K562 (cell line): ENCODE measurements around the gene OR51S1. TPM values are rescaled to one million over a fixed set of nuclear protein-coding genes. Genes with fewer than 3 reads are reported as not detected.
A peak's percentile ranks its signal among the peaks of the same experiment; 100 is the strongest.

Source experiments
- AFF1 ChIP-seq, 2 experiments: fragments of 450-650 bp; IDR thresholded peaks; 2 replicates each; pipeline ENCODE4 v1.6.1; 2018; ENCODE audit warnings: mild to moderate bottlenecking in 2 of 2, low read depth in 1 of 2; ENCODE audit not compliant: partially characterized antibody in 2 of 2
- CAMTA2 ChIP-seq: fragments of 250-450 bp; sonication (Bioruptor Pico); conservative IDR thresholded peaks from 2 replicates; pipeline ENCODE4 v1.5.1; 2022
- CCNT2 ChIP-seq: IDR thresholded peaks from 2 replicates; pipeline ENCODE4 v1.6.1; 2011; ENCODE audit warnings: borderline replicate concordance, low read depth, mild to moderate bottlenecking, moderate library complexity, mixed read lengths, low read length; ENCODE audit not compliant: insufficient read length; ENCODE audit errors: extremely low read depth
- CHD1 ChIP-seq: fragments of 200-600 bp; sonication (generic); IDR thresholded peaks from one replicate; pipeline ENCODE4 v1.6.1; 2012; ENCODE audit warnings: mild to moderate bottlenecking, moderate library complexity, low read length, inconsistent platforms
- CUX1 ChIP-seq: fragments of 200-800 bp; sonication (Bioruptor generic); IDR thresholded peaks from 2 replicates; pipeline ENCODE4 v1.6.1; 2016; ENCODE audit warnings: missing genetic modification characterization, missing compliant biosample characterization
- FOS ChIP-seq: IDR thresholded peaks from 3 replicates; pipeline ENCODE4 v1.6.1; 2011; ENCODE audit not compliant: insufficient read length; ENCODE audit errors: extremely low read depth
- FOXJ2 ChIP-seq: fragments of 200-800 bp; sonication (Bioruptor generic); IDR thresholded peaks from 2 replicates; pipeline ENCODE4 v1.6.1; 2016; ENCODE audit warnings: missing genetic modification characterization, missing compliant biosample characterization
- GATAD2A ChIP-seq: fragments of 450-650 bp; IDR thresholded peaks from 2 replicates; pipeline ENCODE4 v1.6.1; 2017
- HDAC3 ChIP-seq: fragments of 450-650 bp; IDR thresholded peaks from 2 replicates; pipeline ENCODE4 v1.6.1; 2018; ENCODE audit warnings: borderline replicate concordance, mild to moderate bottlenecking, moderate library complexity; ENCODE audit not compliant: partially characterized antibody
- MIER1 ChIP-seq: fragments of 450-650 bp; IDR thresholded peaks from 2 replicates; pipeline ENCODE4 v1.6.1; 2016; ENCODE audit warnings: antibody characterized with exemption, mild to moderate bottlenecking, low read depth
- NFYB ChIP-seq: IDR thresholded peaks from 2 replicates; pipeline ENCODE4 v1.6.1; 2011; ENCODE audit warnings: mild to moderate bottlenecking, moderate library complexity; ENCODE audit not compliant: insufficient read length; ENCODE audit errors: extremely low read depth
- POLR2B ChIP-seq: fragments of 450-650 bp; IDR thresholded peaks from 2 replicates; pipeline ENCODE4 v1.6.1; 2018; ENCODE audit warnings: low read depth; ENCODE audit not compliant: partially characterized antibody
- PREB ChIP-seq: sonication (generic); formaldehyde crosslinking; IDR thresholded peaks from 2 replicates; pipeline ENCODE4 v1.8.1; 2023; ENCODE audit warnings: mild to moderate bottlenecking, missing genetic modification reagents
- SETDB1 ChIP-seq: IDR thresholded peaks from one replicate; pipeline ENCODE4 v1.6.1; 2012; ENCODE audit warnings: low read length, control low read depth, inconsistent platforms
- SMAD1 ChIP-seq: fragments of 150-350 bp; IDR thresholded peaks from 2 replicates; pipeline ENCODE4 v1.6.1; 2014; ENCODE audit warnings: low read length, low read depth; ENCODE audit not compliant: partially characterized antibody
- SMAD2 ChIP-seq: fragments of 150-350 bp; IDR thresholded peaks from 2 replicates; pipeline ENCODE4 v1.6.1; 2014; ENCODE audit warnings: low read depth, mild to moderate bottlenecking, low read length
- THRAP3 ChIP-seq: fragments of 450-650 bp; IDR thresholded peaks from 2 replicates; pipeline ENCODE4 v1.6.1; 2016; ENCODE audit warnings: mild to moderate bottlenecking, inconsistent platforms, borderline replicate concordance
- TRIM24 ChIP-seq, 2 experiments: fragments of 450-650 bp; IDR thresholded peaks; 2 replicates each; pipeline ENCODE4 v1.6.1; 2016
- ZNF41 ChIP-seq: fragments of 250-450 bp; sonication (Bioruptor Pico); conservative IDR thresholded peaks from 2 replicates; pipeline ENCODE4 v1.4.0; 2020; ENCODE audit warnings: mild to moderate bottlenecking
- ZNF561 ChIP-seq: fragments of 450-650 bp; formaldehyde crosslinking; conservative IDR thresholded peaks from 2 replicates; pipeline ENCODE4 v1.4.0; 2020; ENCODE audit warnings: mild to moderate bottlenecking, moderate library complexity
- ZSCAN29 ChIP-seq: fragments of 450-650 bp; IDR thresholded peaks from 2 replicates; pipeline ENCODE4 v1.6.1; 2017
- polyA plus RNA-seq, 8 experiments: library from polyadenylated mRNA; depleted of rRNA in 4 of 8; stranded (reverse) in 5 of 8; unstranded in 3 of 8; fragments of >200 nt; fragmentation: Nextera tagmentation in 2 of 8; fragmentation: Illumina TruSeq in 1 of 8; extraction: Ambion mirVana in 2 of 8; extraction: Trizol in 1 of 8; gene quantifications; 2 replicates each; pipeline versions ENCODE4 v1.2.1 to v1.2.3, GENCODE V29; 2011 to 2014; ENCODE audit warnings: inconsistent platforms in 1 of 8, missing spikeins in 1 of 8
- total RNA-seq, 7 experiments: library from RNA; depleted of rRNA in 6 of 7; stranded (reverse); fragments of >200 nt in 6 of 7; fragmentation: Illumina TruSeq in 2 of 7; extraction: Trizol in 2 of 7; gene quantifications; 2 replicates each; pipeline versions ENCODE4 v1.2.1 to v1.2.3, GENCODE V29; 2011 to 2021; ENCODE audit warnings: low replicate concordance in 1 of 7

The OR51S1 gene
- total and polyA plus RNA-seq, 9 of the 15 experiments (the other 6 are each of a cell fraction or from before 2014, with no cell fraction given), result not detected

- TF ChIP-seq SMAD1 (no peak), CUX1 (no peak), THRAP3 (no peak), FOXJ2 (tag) (no peak), MIER1 (no peak), POLR2B (no peak), ZNF41 (no peak), PREB (CRISPR knock-in tag) (no peak), FOS (no peak), CAMTA2 (CRISPR knock-in tag) (no peak), NFYB (no peak), AFF1 (IDR thresholded peaks at IDR 0.05; ENCODE audit: low read depth in 1 of 2, partially characterized antibody in 2 of 2) (no peak), SETDB1 (no peak), HDAC3 (no peak), GATAD2A (no peak), CCNT2 (no peak), CHD1 (no peak), SMAD2 (no peak), ZNF561 (CRISPR knock-in tag) (no peak), TRIM24 (IDR thresholded peaks at IDR 0.05) (peak in 1 of 2 experiments; percentile 20; a peak in 1 of 4 replicates), ZSCAN29 (no peak)
Observed at GRCh38 chr11:4890279-4890678, 41.3 kb upstream of the OR51S1 start (continued).
